Stimulated activated CD8-positive, alpha-beta memory T cell treated with anti-CD3 and anti-CD28 coated beads, Interleukin-7, amount 100 ng/mL, for 24 hours (primary cell): Measurements from ENCODE around the gene NCAPD3.
"Not testable (repeated sequence)": the region's sequence is repeated elsewhere in the genome, so short reads cannot be mapped to it uniquely, and the experiment has no call there.

ENCODE experiments used
- DNase-seq: peaks from one replicate; pipeline ENCODE4 v3.0.0-alpha.2; 2020; ENCODE audit warnings: low read depth

The NCAPD3 gene

GRCh38 chr11:134223836-134224709, at the start of gene NCAPD3, which contains the start of gene VPS26B:
Gene NCAPD3 (minus strand): TSS chr11:134223967. CDS start chr11:134223926, 41 bp downstream.
Gene VPS26B (plus strand): TSS chr11:134224671. CDS start chr11:134225123, 452 bp downstream.
- peak; percentile 94 for DNase-seq

- DNase-seq, result no peak
Observed at GRCh38 chr11:134273317-134273712, 49.5 kb upstream of the NCAPD3 start.

- DNase-seq, result no peak
Observed at GRCh38 chr11:134272381-134273316, 48.9 kb upstream of the NCAPD3 start.

- DNase-seq, result no peak
Observed at GRCh38 chr11:134271978-134272377, 48.2 kb upstream of the NCAPD3 start.

GRCh38 chr11:134270250-134270714, 46.5 kb upstream of the NCAPD3 start:
- DNase-seq, result no peak

GRCh38 chr11:134267966-134268365, 44.2 kb upstream of the NCAPD3 start:
- DNase-seq, result no peak

GRCh38 chr11:134267461-134267860, 43.7 kb upstream of the NCAPD3 start:
- DNase-seq, result no peak

GRCh38 chr11:134266841-134267251, 43.1 kb upstream of the NCAPD3 start:
- no peak for DNase-seq

- DNase-seq, result no peak
Observed at GRCh38 chr11:134266440-134266839, 42.7 kb upstream of the NCAPD3 start.

- DNase-seq, result no peak
Observed at GRCh38 chr11:134264966-134265764, 41.4 kb upstream of the NCAPD3 start.

GRCh38 chr11:134261626-134262488, 38.1 kb upstream of the NCAPD3 start:
- DNase-seq, result no peak

GRCh38 chr11:134260983-134261382, 37.2 kb upstream of the NCAPD3 start:
- DNase-seq, result no peak

- DNase-seq, result no peak
Observed at GRCh38 chr11:134260503-134260902, 36.7 kb upstream of the NCAPD3 start.

GRCh38 chr11:134258577-134258976, 34.8 kb upstream of the NCAPD3 start:
- no peak for DNase-seq

- no peak for DNase-seq
Observed at GRCh38 chr11:134257101-134257500, 33.3 kb upstream of the NCAPD3 start.

GRCh38 chr11:134255184-134255561, 31.4 kb upstream of the NCAPD3 start:
- DNase-seq, result not testable (repeated sequence)

GRCh38 chr11:134254433-134255183, 30.8 kb upstream of the NCAPD3 start:
- no peak for DNase-seq

- DNase-seq, result peak; percentile 85
Observed at GRCh38 chr11:134253188-134253993, 29.6 kb upstream of the NCAPD3 start, which contains the start of the genes ACAD8 and THYN1. Gene ACAD8 (plus strand): TSS chr11:134253568. CDS start chr11:134253601, 33 bp downstream. Gene THYN1 (minus strand): TSS chr11:134253352. CDS start chr11:134252882, 470 bp downstream.
